GM13977 (cell line): Measurements from ENCODE around the gene STIMATE.

ENCODE experiments used
- DNase-seq: peaks from one replicate; pipeline ENCODE4 v3.0.0; 2012; ENCODE audit warnings: low spot score
- in situ Hi-C: fragments of 300-500 bp; cut with MboI; formaldehyde crosslinking; loops from one replicate; pipeline ENCODE4 v1.12.0; 2022; ENCODE audit warnings: low sequenced_read_pairs, low pct_unique_long_range_greater_than_20kb, mixed read lengths, inconsistent platforms; ENCODE audit not compliant: unreplicated experiment
- TF ChIP-seq, protein P1 (sequence below): IDR thresholded peaks from 2 replicates; pipeline ENCODE4 v1.5.1; 2012; ENCODE audit warnings: mild to moderate bottlenecking, control low read depth; ENCODE audit not compliant: insufficient read depth; ENCODE audit errors: extremely low read depth, missing control alignments

Gene STIMATE

GRCh38 chr3:52912885-52913731 is 15.8 kb upstream of the STIMATE start:
- TF ChIP-seq, protein P1, sequence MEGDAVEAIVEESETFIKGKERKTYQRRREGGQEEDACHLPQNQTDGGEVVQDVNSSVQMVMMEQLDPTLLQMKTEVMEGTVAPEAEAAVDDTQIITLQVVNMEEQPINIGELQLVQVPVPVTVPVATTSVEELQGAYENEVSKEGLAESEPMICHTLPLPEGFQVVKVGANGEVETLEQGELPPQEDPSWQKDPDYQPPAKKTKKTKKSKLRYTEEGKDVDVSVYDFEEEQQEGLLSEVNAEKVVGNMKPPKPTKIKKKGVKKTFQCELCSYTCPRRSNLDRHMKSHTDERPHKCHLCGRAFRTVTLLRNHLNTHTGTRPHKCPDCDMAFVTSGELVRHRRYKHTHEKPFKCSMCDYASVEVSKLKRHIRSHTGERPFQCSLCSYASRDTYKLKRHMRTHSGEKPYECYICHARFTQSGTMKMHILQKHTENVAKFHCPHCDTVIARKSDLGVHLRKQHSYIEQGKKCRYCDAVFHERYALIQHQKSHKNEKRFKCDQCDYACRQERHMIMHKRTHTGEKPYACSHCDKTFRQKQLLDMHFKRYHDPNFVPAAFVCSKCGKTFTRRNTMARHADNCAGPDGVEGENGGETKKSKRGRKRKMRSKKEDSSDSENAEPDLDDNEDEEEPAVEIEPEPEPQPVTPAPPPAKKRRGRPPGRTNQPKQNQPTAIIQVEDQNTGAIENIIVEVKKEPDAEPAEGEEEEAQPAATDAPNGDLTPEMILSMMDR, result no peak
- no peak for DNase-seq
- in situ Hi-C loops, result no loop called here

DNA sequence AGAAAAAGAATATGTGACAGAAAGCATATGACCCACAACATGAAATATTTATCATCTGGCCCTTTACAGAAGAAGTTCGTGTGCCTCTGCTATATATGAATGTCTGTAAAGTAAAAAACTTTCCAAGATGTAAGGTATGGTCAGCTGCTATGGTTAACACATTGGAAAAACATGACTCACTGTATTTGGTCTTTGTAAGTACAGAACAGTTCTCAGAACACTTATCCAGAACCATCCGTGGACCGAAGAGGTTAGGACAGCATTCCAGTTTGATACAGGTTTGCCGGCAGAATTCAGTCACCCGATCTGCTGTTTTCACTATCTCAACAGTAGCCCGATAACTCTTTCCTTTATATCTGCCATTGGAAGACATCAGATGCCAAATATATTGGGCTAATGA is 13.5 kb upstream of the STIMATE start:
- TF ChIP-seq, protein P1, result no peak
- no peak for DNase-seq
- in situ Hi-C loops, result no loop called here

- DNase-seq, result no peak
- in situ Hi-C loops, result no loop called here
- TF ChIP-seq, protein P1, result no peak
Observed at GRCh38 chr3:52907497-52907896, 10.1 kb upstream of the STIMATE start.

- no peak for DNase-seq
- in situ Hi-C loops, result no loop called here
- TF ChIP-seq, protein P1, result no peak
Observed at GRCh38 chr3:52904552-52904951, 7.2 kb upstream of the STIMATE start.

DNA sequence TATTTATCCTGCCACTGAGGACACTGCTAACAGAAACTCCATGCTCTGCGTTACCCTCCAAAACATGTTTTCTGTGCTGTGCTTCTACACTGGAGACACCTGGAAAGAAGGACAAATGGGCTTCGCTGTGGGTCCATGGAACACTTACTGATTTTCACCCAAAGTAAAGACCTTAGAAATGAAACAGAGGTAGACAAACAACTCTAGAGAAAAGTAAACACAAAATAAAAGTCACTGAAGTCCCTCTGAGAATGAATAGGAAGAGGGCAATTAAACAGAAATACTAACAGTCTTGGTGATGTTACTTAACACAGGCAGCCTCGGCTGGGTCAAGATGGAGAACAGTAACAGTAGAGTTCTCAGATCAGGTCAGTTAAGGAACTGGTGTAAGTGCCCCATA is 6.7 kb upstream of the STIMATE start:
- TF ChIP-seq, protein P1, result no peak
- in situ Hi-C loops, result no loop called here
- no peak for DNase-seq

GRCh38 chr3:52896613-52897012 is 735 bp downstream of the STIMATE start:
- TF ChIP-seq, protein P1, result no peak
- peak; percentile 42 for DNase-seq
- in situ Hi-C loops, result no loop called here
